HL-60 (cell line): ENCODE data around the gene DTWD1.
"Not testable (repeated sequence)": the region's sequence is repeated elsewhere in the genome, so short reads cannot be mapped to it uniquely, and the experiment has no call there.

Source experiments
- DNase-seq, 2 experiments: peaks; one replicate each; pipeline ENCODE4 v3.0.0-alpha.2; 2010 to 2020; ENCODE audit warnings: low read depth in 1 of 2, low spot score in 1 of 2
- H3K27ac ChIP-seq: fragments of 250-450 bp; sonication (Bioruptor Pico); replicated peaks from 2 replicates; pipeline ENCODE4 v1.5.1; 2020; ENCODE audit warnings: mild to moderate bottlenecking, moderate library complexity
- H3K27me3 ChIP-seq: fragments of 250-450 bp; sonication (Bioruptor Pico); 2 replicates; pipeline ENCODE4 v1.5.1; 2021; ENCODE audit warnings: mild to moderate bottlenecking, moderate library complexity; ENCODE audit not compliant: insufficient read depth, poor library complexity, severe bottlenecking
- H3K4me3 ChIP-seq: replicated peaks from 2 replicates; pipeline ENCODE4 v1.5.1; 2011; ENCODE audit warnings: mild to moderate bottlenecking, control low read depth, low read length; ENCODE audit not compliant: insufficient read depth
- CTCF ChIP-seq: IDR thresholded peaks from one replicate; pipeline ENCODE4 v1.5.1; 2011; ENCODE audit warnings: low read length, control low read depth, inconsistent platforms; ENCODE audit not compliant: insufficient read depth
- GABPA ChIP-seq: IDR thresholded peaks from 2 replicates; pipeline ENCODE4 v1.6.1; 2012; ENCODE audit warnings: low read depth
- POLR2AphosphoS5 ChIP-seq: IDR thresholded peaks from 2 replicates; pipeline ENCODE4 v1.6.1; 2012; ENCODE audit warnings: low read depth
- REST ChIP-seq: IDR thresholded peaks from 2 replicates; pipeline ENCODE4 v1.6.1; 2012; ENCODE audit warnings: low read depth; ENCODE audit not compliant: insufficient replicate concordance
- SPI1 ChIP-seq: IDR thresholded peaks from 2 replicates; pipeline ENCODE4 v1.6.1; 2012; ENCODE audit warnings: low read depth, mild to moderate bottlenecking, borderline replicate concordance

DTWD1 gene

GRCh38 chr15:49697121-49697520 lies 76.3 kb downstream of the DTWD1 start:
- DNase-seq, result no peak
- Histone ChIP-seq H3K27ac (no peak overlapping the region), H3K4me3 (no peak overlapping the region), H3K27me3 (no peaks in the 10 kb centered on the region)
- TF ChIP-seq POLR2AphosphoS5 (no peak), SPI1 (no peak), GABPA (no peak), CTCF (no peak), REST (no peak)

- H3K4me3 ChIP-seq, DNase-seq: not testable (repeated sequence)
Measured at GRCh38 chr15:49702982-49703381, 82.1 kb downstream of the DTWD1 start.

More at GRCh38 chr15:49702982-49703381, 82.1 kb downstream of the DTWD1 start:
- not testable (repeated sequence) for H3K27ac ChIP-seq, H3K27me3 ChIP-seq
